IMR-90 (cell line): ENCODE results near the gene WNT9B. TPM values are rescaled to one million over a fixed set of nuclear protein-coding genes. Genes with fewer than 3 reads are reported as not detected.

ENCODE experiments used
- ATAC-seq: fragments of 200-7000 bp; cut with Tn5 transposase; 2 replicates; pipeline ENCODE4 v1.9.1; 2020; ENCODE audit warnings: low read depth, mild to moderate bottlenecking, moderate library complexity
- BruUV-seq: library from RNA; stranded (reverse); fragments of 400-500 nt; replicated peaks from 2 replicates; lab custom pipeline; 2021; lab: Mats Ljungman, UMichigan
- CTCF ChIA-PET: fragments of 300-600 bp; formaldehyde crosslinking; extraction: SDS; loops from one replicate; lab custom pipeline; 2021; ENCODE audit warnings: antibody characterized with exemption; lab: Yijun Ruan, JAX
- POLR2A ChIA-PET: fragments of 300-600 bp; sonication (Branson Sonifier 250); formaldehyde crosslinking; loops from one replicate; lab custom pipeline; 2022; ENCODE audit warnings: antibody characterized with exemption; ENCODE audit not compliant: unreplicated experiment; lab: Charles Lee
- DNase-seq: peaks from one replicate; pipeline ENCODE4 v3.0.0; 2013
- H2AFZ ChIP-seq: replicated peaks from 2 replicates; pipeline ENCODE3; 2013; ENCODE audit warnings: low read length, mild to moderate bottlenecking; ENCODE audit not compliant: poor library complexity
- H2AK5ac ChIP-seq: 2 replicates; pipeline ENCODE4 v1.6.1; 2013; ENCODE audit warnings: low read depth, low read length, inconsistent platforms
- H2AK9ac ChIP-seq: replicated peaks from 2 replicates; pipeline ENCODE3; 2013; ENCODE audit warnings: mild to moderate bottlenecking, low read depth, low read length, moderate library complexity; ENCODE audit not compliant: poor library complexity
- H2BK120ac ChIP-seq: 2 replicates; pipeline ENCODE4 v1.6.1; 2013; ENCODE audit warnings: low read depth, low read length, inconsistent platforms
- H2BK15ac ChIP-seq: 3 replicates; pipeline ENCODE4 v1.6.1; 2013; ENCODE audit warnings: low read depth, low read length, inconsistent platforms
- H2BK20ac ChIP-seq: 2 replicates; pipeline ENCODE4 v1.6.1; 2013; ENCODE audit warnings: low read depth, mild to moderate bottlenecking, inconsistent platforms, low read length, moderate library complexity
- H2BK5ac ChIP-seq: 2 replicates; pipeline ENCODE4 v1.6.1; 2013; ENCODE audit warnings: mild to moderate bottlenecking, low read depth, low read length, inconsistent platforms; ENCODE audit not compliant: poor library complexity, severe bottlenecking
- H3K14ac ChIP-seq: replicated peaks from 2 replicates; pipeline ENCODE4 v1.6.1; 2013; ENCODE audit warnings: low read depth, low read length, inconsistent platforms
- H3K18ac ChIP-seq: 2 replicates; pipeline ENCODE4 v1.6.1; 2013; ENCODE audit warnings: low read depth, low read length, control low read depth
- H3K23ac ChIP-seq: 2 replicates; pipeline ENCODE4 v1.6.1; 2013; ENCODE audit warnings: low read depth, low read length, inconsistent platforms
- H3K27ac ChIP-seq: 2 replicates; pipeline ENCODE4 v1.5.1; 2013; ENCODE audit warnings: mild to moderate bottlenecking, control low read depth, low read length; ENCODE audit not compliant: insufficient read depth
- H3K27me3 ChIP-seq: 2 replicates; pipeline ENCODE4 v1.6.1; 2013; ENCODE audit warnings: low read length; ENCODE audit not compliant: control insufficient read depth, insufficient read depth
- H3K36me3 ChIP-seq: 2 replicates; pipeline ENCODE4 v1.6.1; 2013; ENCODE audit warnings: low read length, mixed read lengths; ENCODE audit not compliant: control insufficient read depth, insufficient read depth
- H3K4ac ChIP-seq: 2 replicates; pipeline ENCODE4 v1.6.1; 2013; ENCODE audit warnings: low read depth, low read length, inconsistent platforms
- H3K4me1 ChIP-seq: 2 replicates; pipeline ENCODE4 v1.6.1; 2013; ENCODE audit warnings: low read length, mixed read lengths; ENCODE audit not compliant: control insufficient read depth, insufficient read depth
- H3K4me2 ChIP-seq: 2 replicates; pipeline ENCODE4 v1.6.1; 2013; ENCODE audit warnings: low read depth, mild to moderate bottlenecking, control low read depth, low read length, moderate library complexity
- H3K4me3 ChIP-seq: 2 replicates; pipeline ENCODE4 v1.5.1; 2013; ENCODE audit warnings: low read depth, mild to moderate bottlenecking, control low read depth, low read length, moderate library complexity; ENCODE audit not compliant: insufficient read depth
- H3K56ac ChIP-seq: 2 replicates; pipeline ENCODE4 v1.6.1; 2013; ENCODE audit warnings: low read length, inconsistent platforms; ENCODE audit not compliant: insufficient read depth; ENCODE audit errors: extremely low read depth
- H3K79me1 ChIP-seq, 2 experiments: 2 replicates each; pipeline ENCODE4 v1.6.1; 2013; ENCODE audit warnings: low read length in 2 of 2, inconsistent platforms in 1 of 2, low read depth in 1 of 2
- H3K9ac ChIP-seq: 2 replicates; pipeline ENCODE4 v1.6.1; 2013; ENCODE audit warnings: low read depth, low read length, control low read depth
- H3K9me1 ChIP-seq: 2 replicates; pipeline ENCODE4 v1.6.1; 2013; ENCODE audit warnings: low read length, inconsistent platforms; ENCODE audit not compliant: insufficient read depth
- H3K9me3 ChIP-seq: 2 replicates; pipeline ENCODE4 v1.6.1; 2013; ENCODE audit warnings: low read length; ENCODE audit not compliant: control insufficient read depth, insufficient read depth
- H4K20me1 ChIP-seq: 2 replicates; pipeline ENCODE4 v1.6.1; 2013; ENCODE audit warnings: low read length, inconsistent platforms; ENCODE audit not compliant: insufficient read depth
- H4K5ac ChIP-seq: 2 replicates; pipeline ENCODE4 v1.6.1; 2013; ENCODE audit warnings: mild to moderate bottlenecking, low read depth, low read length, control low read depth
- H4K8ac ChIP-seq, 2 experiments: 2 replicates each; pipeline ENCODE4 v1.6.1; 2013; ENCODE audit warnings: low read depth in 2 of 2, low read length in 2 of 2, control low read depth in 1 of 2, inconsistent platforms in 1 of 2
- H4K91ac ChIP-seq: 2 replicates; pipeline ENCODE4 v1.6.1; 2013; ENCODE audit warnings: low read depth, low read length, inconsistent platforms; ENCODE audit not compliant: insufficient read depth
- BHLHE40 ChIP-seq: fragments of 150-350 bp; IDR thresholded peaks from 2 replicates; pipeline ENCODE4 v1.6.1; 2016; ENCODE audit warnings: mild to moderate bottlenecking, low read depth, low read length
- RAD21 ChIP-seq: IDR thresholded peaks from 2 replicates; pipeline ENCODE4 v1.6.1; 2012; ENCODE audit warnings: low read length, improper control_type of control experiment
- RFX5 ChIP-seq: IDR thresholded peaks from 2 replicates; pipeline ENCODE4 v1.8.0; 2012; ENCODE audit warnings: low read depth, mild to moderate bottlenecking, low read length, moderate library complexity
- WGBS, 2 experiments: methylation state at CpG; one replicate each; pipeline versions ENCODE4 v1.1.5 to v1.1.7; 2013; ENCODE audit warnings: missing lambda C conversion rate in 2 of 2; ENCODE audit not compliant: insufficient read length in 1 of 2; ENCODE audit errors: extremely low coverage in 2 of 2; 5-methylcytosine and 5-hydroxymethylcytosine counted together
- dilution Hi-C: fragments of 300-500 bp; cut with HindIII; formaldehyde crosslinking; loops from one replicate; pipeline ENCODE4 v1.14.3; 2018; ENCODE audit warnings: low sequenced_read_pairs; ENCODE audit not compliant: unreplicated experiment
- in situ Hi-C: fragments of 300-500 bp; cut with MboI; formaldehyde crosslinking; loops from 3 replicates; pipeline ENCODE4 v1.14.3; 2019; ENCODE audit warnings: low sequenced_read_pairs, inconsistent platforms, mixed read lengths
- intact Hi-C: fragments of 100-400 bp; cut with micrococcal nuclease; formaldehyde crosslinking; loops from 2 replicates; pipeline ENCODE4 v1.10.0; 2022
- polyA plus RNA-seq, 3 experiments: library from polyadenylated mRNA; depleted of rRNA; stranded (reverse); fragments of >200 nt; gene quantifications; 2 replicates each; pipeline ENCODE4 v1.2.3, GENCODE V29; 2012; ENCODE audit warnings: low replicate concordance in 1 of 3
- total RNA-seq: library from RNA; depleted of rRNA; stranded (reverse); fragments of >200 nt; gene quantifications from 2 replicates; pipeline ENCODE4 v1.2.3, GENCODE V29; 2012
- TF ChIP-seq, protein P1 (sequence below): conservative IDR thresholded peaks from 2 replicates; pipeline ENCODE4 v1.5.1; 2012; ENCODE audit warnings: mild to moderate bottlenecking, low read depth, low read length, improper control_type of control experiment
- TF ChIP-seq, protein P2 (sequence below): fragments of 150-350 bp; IDR thresholded peaks from 2 replicates; pipeline ENCODE4 v1.6.1; 2017; ENCODE audit warnings: mild to moderate bottlenecking, antibody characterized with exemption, low read length, low read depth
- TF ChIP-seq, protein P3 (sequence below): fragments of 150-350 bp; IDR thresholded peaks from 2 replicates; pipeline ENCODE4 v1.6.1; 2016; ENCODE audit warnings: low read depth, mild to moderate bottlenecking, low read length, moderate library complexity, borderline replicate concordance

The WNT9B gene
- total and polyA plus RNA-seq, 2 of the 4 experiments (the other 2 are of a cell fraction), result not detected

DNA sequence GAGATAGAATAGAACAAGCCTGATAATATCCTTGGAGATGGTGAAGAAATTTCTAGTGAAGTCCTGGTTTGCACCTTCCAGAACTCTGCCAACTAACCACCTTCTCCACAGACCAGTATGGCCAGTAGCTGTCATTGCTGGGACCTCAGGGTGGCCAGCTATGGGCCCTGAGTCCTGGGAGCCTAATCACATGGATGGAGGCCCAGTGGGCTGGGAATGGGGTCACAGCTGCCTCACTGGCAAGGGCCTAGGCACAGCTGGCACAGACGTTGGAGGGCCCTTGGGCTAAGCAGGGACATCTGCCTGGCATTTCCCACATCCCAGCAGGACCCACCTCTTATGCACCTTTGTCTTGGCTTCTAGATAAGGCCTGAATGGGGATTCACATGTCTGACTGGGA lies 25.3 kb upstream of the WNT9B start:
- no peak overlapping the region for H2AFZ ChIP-seq
- in situ Hi-C loops, result no loop called here
- peaks cover 3% of the 10 kb centered on the region for H3K9me3 ChIP-seq
- no peak overlapping the region for H3K56ac ChIP-seq
- ATAC-seq, result no peak
- H2BK15ac ChIP-seq, result no peak overlapping the region
- DNase-seq, result no peak
- no peaks in the 10 kb centered on the region for H3K79me1 ChIP-seq
- H3K9ac ChIP-seq, result no peak overlapping the region
- H3K4me3 ChIP-seq, result no peak overlapping the region
- H3K27ac ChIP-seq, result no peak overlapping the region
- no peak overlapping the region for H3K23ac ChIP-seq
- no peak overlapping the region for H3K18ac ChIP-seq
- no peaks in the 10 kb centered on the region for H3K4me1 ChIP-seq
- no peak overlapping the region for H2BK20ac ChIP-seq
- H2BK120ac ChIP-seq, result no peak overlapping the region
- peaks cover 55% of the 10 kb centered on the region for H3K27me3 ChIP-seq
- H4K8ac ChIP-seq, result no peak overlapping the region
- no peak overlapping the region for H2AK9ac ChIP-seq
- no peak overlapping the region for H3K14ac ChIP-seq
- no TSS peak for BruUV-seq
- H3K9me1 ChIP-seq, result no peaks in the 10 kb centered on the region
- CTCF ChIA-PET, result no interaction called here
- H2BK5ac ChIP-seq, result no peak overlapping the region
- POLR2A ChIA-PET, result no interaction called here
- H4K20me1 ChIP-seq, result no peaks in the 10 kb centered on the region
- no peak overlapping the region for H2AK5ac ChIP-seq
- dilution Hi-C loops, result no loop called here
- H4K5ac ChIP-seq, result no peak overlapping the region
- no peak overlapping the region for H3K4me2 ChIP-seq
- WGBS, 2 experiments, result no CpG with 5 or more reads among the region's 1 CpG
- H4K91ac ChIP-seq, result no peak overlapping the region
- H3K36me3 ChIP-seq, result no peaks in the 10 kb centered on the region
- H3K4ac ChIP-seq, result no peak overlapping the region
- intact Hi-C loops, result no loop called here
- TF ChIP-seq, protein P1, sequence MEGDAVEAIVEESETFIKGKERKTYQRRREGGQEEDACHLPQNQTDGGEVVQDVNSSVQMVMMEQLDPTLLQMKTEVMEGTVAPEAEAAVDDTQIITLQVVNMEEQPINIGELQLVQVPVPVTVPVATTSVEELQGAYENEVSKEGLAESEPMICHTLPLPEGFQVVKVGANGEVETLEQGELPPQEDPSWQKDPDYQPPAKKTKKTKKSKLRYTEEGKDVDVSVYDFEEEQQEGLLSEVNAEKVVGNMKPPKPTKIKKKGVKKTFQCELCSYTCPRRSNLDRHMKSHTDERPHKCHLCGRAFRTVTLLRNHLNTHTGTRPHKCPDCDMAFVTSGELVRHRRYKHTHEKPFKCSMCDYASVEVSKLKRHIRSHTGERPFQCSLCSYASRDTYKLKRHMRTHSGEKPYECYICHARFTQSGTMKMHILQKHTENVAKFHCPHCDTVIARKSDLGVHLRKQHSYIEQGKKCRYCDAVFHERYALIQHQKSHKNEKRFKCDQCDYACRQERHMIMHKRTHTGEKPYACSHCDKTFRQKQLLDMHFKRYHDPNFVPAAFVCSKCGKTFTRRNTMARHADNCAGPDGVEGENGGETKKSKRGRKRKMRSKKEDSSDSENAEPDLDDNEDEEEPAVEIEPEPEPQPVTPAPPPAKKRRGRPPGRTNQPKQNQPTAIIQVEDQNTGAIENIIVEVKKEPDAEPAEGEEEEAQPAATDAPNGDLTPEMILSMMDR, result no peak
- TF ChIP-seq, protein P2, sequence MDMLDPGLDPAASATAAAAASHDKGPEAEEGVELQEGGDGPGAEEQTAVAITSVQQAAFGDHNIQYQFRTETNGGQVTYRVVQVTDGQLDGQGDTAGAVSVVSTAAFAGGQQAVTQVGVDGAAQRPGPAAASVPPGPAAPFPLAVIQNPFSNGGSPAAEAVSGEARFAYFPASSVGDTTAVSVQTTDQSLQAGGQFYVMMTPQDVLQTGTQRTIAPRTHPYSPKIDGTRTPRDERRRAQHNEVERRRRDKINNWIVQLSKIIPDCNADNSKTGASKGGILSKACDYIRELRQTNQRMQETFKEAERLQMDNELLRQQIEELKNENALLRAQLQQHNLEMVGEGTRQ, result no peak
- TF ChIP-seq RAD21, result no peak
- TF ChIP-seq BHLHE40, result no peak
- TF ChIP-seq RFX5, result no peak
- TF ChIP-seq, protein P3, sequence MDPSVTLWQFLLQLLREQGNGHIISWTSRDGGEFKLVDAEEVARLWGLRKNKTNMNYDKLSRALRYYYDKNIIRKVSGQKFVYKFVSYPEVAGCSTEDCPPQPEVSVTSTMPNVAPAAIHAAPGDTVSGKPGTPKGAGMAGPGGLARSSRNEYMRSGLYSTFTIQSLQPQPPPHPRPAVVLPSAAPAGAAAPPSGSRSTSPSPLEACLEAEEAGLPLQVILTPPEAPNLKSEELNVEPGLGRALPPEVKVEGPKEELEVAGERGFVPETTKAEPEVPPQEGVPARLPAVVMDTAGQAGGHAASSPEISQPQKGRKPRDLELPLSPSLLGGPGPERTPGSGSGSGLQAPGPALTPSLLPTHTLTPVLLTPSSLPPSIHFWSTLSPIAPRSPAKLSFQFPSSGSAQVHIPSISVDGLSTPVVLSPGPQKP, result no peak
